ENCODE data around the gene GDPD3. TPM values are rescaled to one million over a fixed set of nuclear protein-coding genes. Genes with fewer than 3 reads are reported as not detected.
"Not testable (repeated sequence)": the region's sequence is repeated elsewhere in the genome, so short reads cannot be mapped to it uniquely, and the experiment has no call there.

GDPD3 gene
- total RNA-seq, 1 experiment from 2014 or later = 0.67 TPM

GRCh38 chr16:30125690-30126089 is 12.4 kb upstream of the GDPD3 start:
- not testable (repeated sequence) for DNase-seq (ENCODE audit: extremely low read depth, low read depth)

DNA sequence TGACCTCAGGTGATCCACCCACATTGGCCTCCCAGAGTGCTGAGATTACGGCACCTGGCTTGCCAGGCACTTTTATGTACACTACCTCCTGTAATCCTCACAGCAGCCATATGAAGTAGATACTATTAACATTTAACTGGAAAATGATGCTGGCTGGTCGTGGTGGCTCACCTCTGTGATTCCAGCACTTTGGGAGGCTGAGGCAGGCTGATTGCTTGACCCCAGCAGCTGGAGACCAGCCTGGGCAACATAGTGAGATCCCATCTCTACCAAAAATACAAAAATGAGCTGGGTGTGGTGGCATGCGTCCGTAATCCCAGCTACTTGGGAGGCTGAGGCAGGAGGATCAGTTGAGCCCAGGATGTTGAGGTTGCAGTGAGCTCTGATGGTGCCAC is 11.6 kb upstream of the GDPD3 start:
- no peak for DNase-seq (ENCODE audit: extremely low read depth, low read depth)

GRCh38 chr16:30122604-30123160 is 9.3 kb upstream of the GDPD3 start:
- no peak for DNase-seq (ENCODE audit: extremely low read depth, low read depth)

DNA sequence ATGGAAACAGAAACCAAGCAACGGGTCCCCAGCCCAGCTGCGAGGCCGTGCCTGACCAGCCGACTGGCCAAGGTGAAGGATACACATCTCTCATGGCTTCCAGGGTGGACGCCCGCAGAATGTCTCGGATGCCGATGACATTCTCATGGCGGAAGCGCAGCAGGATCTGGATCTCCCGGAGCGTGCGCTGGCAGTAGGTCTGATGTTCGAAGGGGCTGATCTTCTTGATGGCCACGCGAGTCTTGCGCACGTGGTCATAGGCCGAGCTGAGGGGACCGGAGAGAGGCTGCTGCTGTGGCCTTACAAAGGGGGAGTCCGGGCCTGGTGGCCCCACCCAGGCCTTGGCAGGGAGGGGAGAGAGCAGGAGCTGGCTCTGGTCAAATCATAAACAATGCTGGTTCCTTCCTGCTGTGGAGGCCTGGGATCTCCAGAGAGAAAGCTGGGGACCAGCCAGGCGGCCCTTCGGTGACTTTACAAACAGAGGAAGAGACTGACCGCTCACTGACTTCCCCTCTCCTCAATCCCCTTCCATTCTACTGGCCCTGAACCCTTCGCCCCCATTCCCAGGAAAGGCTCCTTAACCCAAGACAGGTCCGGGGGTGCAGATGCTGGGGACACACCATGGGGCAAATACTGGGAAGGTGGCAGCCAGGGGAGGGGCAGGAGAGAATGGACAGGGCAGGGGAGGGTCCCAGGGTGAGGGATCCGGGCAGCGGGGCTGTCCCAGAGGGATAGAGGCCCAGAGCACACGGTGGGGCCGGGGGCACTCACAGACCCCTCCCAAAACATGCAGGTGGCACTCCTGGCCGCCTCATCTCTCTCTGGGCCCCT is 8.6 kb upstream of the GDPD3 start:
- no peak for DNase-seq (ENCODE audit: extremely low read depth, low read depth)

GRCh38 chr16:30120340-30121105 is 7.2 kb upstream of the GDPD3 start:
- no peak for DNase-seq (ENCODE audit: extremely low read depth, low read depth)

DNA sequence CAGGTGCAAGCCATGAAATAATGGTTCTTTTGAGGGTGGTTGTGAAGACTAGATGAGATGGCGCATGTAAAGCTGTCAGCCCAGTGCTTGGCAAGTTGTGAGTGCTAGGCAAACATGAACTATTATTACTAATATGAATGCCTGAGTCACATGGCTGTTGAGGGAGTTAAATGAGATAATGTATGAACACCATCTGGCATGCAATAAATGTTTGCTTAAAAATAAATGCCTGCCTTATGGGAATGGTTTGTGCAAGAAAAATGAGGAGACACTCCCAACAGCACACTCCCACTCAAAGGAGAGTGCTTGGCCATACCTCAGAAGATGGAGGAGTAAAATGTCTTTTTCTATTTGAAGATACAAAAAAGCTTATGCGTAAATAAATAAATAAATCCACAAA is 6.1 kb upstream of the GDPD3 start:
- no peak for DNase-seq (ENCODE audit: extremely low read depth, low read depth)

GRCh38 chr16:30117768-30118167 is 4.4 kb upstream of the GDPD3 start:
- no peak for DNase-seq (ENCODE audit: extremely low read depth, low read depth)

GRCh38 chr16:30116291-30117207 is 3.2 kb upstream of the GDPD3 start:
- no peak for DNase-seq (ENCODE audit: extremely low read depth, low read depth)

GRCh38 chr16:30115238-30115637 is 1.9 kb upstream of the GDPD3 start:
- DNase-seq (ENCODE audit: extremely low read depth, low read depth) = no peak

DNA sequence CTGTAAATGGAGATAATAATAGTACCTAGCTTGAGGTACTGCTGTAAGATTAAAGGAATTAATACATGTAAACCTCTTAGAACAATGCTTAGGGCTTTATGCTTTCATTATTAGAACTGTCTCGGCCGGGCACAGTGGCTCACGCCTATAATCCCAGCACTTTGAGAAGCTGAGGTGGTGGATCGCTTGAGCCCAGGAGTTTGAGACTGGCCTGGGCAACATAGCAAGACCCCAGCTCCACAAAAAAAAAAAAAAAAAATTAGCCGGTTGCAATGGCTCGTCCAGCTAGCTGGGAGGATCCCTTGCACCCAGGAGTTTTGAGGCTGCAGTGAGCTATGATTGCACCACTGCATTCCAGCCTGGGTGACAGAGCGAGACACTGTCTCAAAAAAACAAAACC is 1.5 kb upstream of the GDPD3 start:
- DNase-seq (ENCODE audit: extremely low read depth, low read depth) = not testable (repeated sequence)

DNA sequence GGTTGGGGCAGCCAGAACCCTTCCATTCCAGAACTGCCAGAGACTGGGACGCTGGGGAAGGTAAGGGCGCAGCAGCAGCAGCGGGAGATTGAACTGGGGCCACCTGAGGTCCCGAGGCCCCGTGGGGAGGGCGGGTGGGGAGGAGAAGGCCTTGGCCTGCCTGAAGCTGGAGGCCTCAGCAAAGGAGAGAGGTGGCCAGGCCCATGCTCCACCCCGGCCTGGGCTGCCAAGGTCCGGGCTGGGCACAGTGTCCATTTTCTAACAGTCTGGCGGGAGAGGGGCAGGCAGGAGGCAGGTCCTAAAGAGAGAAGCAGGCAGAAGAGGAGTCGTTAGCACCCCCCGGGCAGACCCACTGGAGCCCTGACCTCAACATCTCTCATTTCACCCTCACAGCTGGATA is 1.1 kb upstream of the GDPD3 start:
- no peak for DNase-seq (ENCODE audit: extremely low read depth, low read depth)

DNA sequence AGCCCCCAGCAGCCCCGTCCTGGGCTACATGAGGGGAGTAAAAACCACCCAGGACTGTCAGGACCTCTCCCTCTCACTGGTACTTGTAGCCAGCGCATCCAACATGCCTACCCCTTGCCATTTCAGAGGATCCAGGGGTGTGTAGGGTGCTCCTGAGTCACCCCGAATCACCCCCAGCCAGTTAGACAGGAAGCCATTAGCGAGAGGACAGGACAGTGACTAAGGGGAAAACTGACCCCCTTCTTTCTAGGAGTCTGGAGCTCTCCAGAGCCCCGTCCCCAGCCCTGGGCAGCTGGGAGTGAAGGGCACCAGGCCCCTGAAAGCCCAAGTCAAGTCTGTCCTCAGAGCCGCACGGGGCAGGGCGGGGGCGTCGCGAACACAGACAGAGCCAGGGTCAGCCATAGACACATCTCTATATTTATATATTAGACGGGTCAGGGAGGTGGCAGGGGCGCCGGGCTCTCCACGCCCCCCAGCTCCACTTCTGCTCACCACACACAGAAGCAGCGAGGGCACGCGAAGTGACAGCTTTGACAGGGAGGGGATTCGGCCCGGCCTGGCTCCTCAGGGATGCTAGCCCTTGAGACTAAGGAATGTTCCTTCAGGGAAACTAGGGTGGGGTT is 485 bp upstream of the GDPD3 start:
- DNase-seq (ENCODE audit: extremely low read depth, low read depth) = no peak

GRCh38 chr16:30112197-30113030 is 923 bp downstream of the GDPD3 start:
- peak; percentile 49 for DNase-seq (ENCODE audit: extremely low read depth, low read depth)

DNA sequence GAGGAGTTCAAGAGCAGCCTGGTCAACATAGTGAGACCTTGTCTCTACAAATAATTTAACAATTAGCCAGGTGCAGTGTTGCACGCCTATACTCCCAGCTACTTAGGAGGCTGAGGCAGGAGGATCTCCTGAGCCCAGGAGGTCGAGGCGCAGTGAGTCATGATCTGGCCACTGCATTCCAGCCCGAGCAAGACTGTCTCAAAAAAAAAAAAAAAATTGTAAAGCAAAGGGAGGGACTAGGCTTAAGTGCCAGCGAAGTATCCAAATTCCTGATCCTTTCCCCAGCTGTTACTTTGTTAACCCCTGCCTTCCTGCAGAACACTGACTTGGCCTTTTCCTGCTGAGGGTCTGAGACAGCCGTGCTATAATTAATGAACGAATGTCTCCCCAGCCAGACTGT is 2.7 kb downstream of the GDPD3 start:
- no peak for DNase-seq (ENCODE audit: extremely low read depth, low read depth)

DNA sequence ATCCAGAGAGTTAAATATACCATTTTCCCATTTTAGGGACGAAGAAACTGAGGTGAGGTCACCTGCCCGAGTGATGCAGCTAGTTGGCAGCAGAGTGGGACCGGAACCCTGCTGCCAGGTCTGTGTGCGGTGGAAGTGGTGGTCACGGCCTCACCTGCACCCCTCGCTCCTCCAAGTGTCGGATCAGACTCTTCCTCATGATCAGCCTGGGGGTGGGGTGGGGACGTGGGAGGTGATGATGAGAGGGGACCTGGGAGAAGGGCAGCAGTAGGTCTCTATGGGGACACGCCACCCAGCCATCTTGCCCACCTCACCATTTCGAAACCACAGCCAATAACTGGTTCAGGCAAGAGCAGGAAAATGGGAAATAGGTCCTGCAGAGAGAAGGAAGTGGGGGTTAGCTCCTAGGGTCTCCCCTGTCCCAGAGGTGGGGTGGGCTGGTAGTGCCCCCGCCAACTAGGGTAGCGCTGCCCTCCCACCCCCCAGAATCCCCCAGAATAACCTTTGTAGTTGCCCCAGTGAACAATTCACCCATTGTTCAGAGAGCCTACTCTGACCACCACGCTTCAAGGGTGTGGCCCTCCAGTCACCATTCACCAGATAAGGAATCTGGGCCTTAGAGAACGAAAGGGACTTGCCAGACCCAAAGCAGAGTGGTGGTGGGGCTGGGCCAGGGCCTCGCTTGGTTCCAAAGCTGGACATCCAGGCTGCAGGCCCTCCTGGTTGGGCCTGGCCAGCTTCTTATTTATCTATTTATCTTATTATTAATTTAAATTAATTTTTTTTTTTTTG is 5.1 kb downstream of the GDPD3 start:
- no peak for DNase-seq (ENCODE audit: extremely low read depth, low read depth)

DNA sequence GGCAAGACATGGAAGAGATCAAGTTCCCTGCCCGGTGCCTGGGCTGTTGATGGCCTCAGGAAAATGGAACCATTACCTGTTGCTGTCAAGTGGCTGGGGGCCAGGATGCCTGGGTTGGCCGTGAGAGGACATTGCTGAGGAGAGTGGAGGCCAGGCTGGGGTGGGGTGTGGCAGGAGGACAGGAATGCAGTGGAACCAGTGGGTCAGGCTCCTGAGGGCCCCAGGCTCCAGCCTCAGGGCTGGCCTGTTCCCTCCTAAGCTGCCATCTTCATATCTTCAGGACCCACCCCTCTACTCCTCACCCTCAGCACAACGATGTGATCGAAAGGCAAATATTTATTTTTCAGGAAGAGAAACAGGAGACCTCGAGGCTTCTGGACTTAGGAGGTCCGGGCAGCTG is 8.8 kb downstream of the GDPD3 start:
- DNase-seq (ENCODE audit: extremely low read depth, low read depth) = no peak

- no peak for DNase-seq (ENCODE audit: extremely low read depth, low read depth)
These were observed 9.2 kb downstream of the GDPD3 start for GRCh38 chr16:30104090-30104489.

GRCh38 chr16:30096862-30097563 is 16.3 kb downstream of the GDPD3 start:
- no peak for DNase-seq (ENCODE audit: extremely low read depth, low read depth)

All from NCI-H460 (cell line).